MM.1S (cell line): Measurements from ENCODE around the gene SCO1.

Experiments used
- DNase-seq: peaks from one replicate; pipeline ENCODE4 v3.0.0-alpha.2; 2015
- H2AFZ ChIP-seq: fragments of 300-600 bp; sonication (generic); 2 replicates; pipeline ENCODE4 v1.6.0; 2016; ENCODE audit warnings: antibody characterized with exemption, low read length
- H3F3A ChIP-seq: fragments of 300-600 bp; sonication (generic); 2 replicates; pipeline ENCODE4 v1.6.1; 2016; ENCODE audit warnings: mild to moderate bottlenecking, antibody characterized with exemption, low read length, moderate library complexity, mixed read lengths; ENCODE audit not compliant: insufficient read depth
- H3K27ac ChIP-seq: fragments of 300-600 bp; sonication (generic); 2 replicates; pipeline ENCODE4 v1.5.1; 2016; ENCODE audit warnings: mild to moderate bottlenecking, low read length
- H3K27me3 ChIP-seq: fragments of 300-600 bp; sonication (generic); replicated peaks from 2 replicates; pipeline ENCODE4 v1.6.0; 2016; ENCODE audit warnings: low read length; ENCODE audit not compliant: insufficient read depth
- H3K36me3 ChIP-seq: fragments of 300-600 bp; sonication (generic); replicated peaks from 2 replicates; pipeline ENCODE4 v1.6.1; 2016; ENCODE audit warnings: mild to moderate bottlenecking, low read length, mixed read lengths; ENCODE audit not compliant: insufficient read depth
- H3K4me1 ChIP-seq: fragments of 300-600 bp; sonication (generic); 2 replicates; pipeline ENCODE4 v1.6.1; 2016; ENCODE audit warnings: low read length, mixed read lengths
- H3K4me2 ChIP-seq: fragments of 300-600 bp; sonication (generic); 2 replicates; pipeline ENCODE4 v1.6.0; 2016; ENCODE audit warnings: low read depth, low read length
- H3K4me3 ChIP-seq: fragments of 300-600 bp; sonication (generic); 2 replicates; pipeline ENCODE4 v1.5.1; 2016; ENCODE audit warnings: low read length, mixed read lengths
- H3K79me2 ChIP-seq: fragments of 300-600 bp; sonication (generic); 2 replicates; pipeline ENCODE4 v1.6.1; 2016; ENCODE audit warnings: mixed run types, low read length, mixed read lengths
- H3K9ac ChIP-seq: fragments of 300-600 bp; sonication (generic); 2 replicates; pipeline ENCODE4 v1.6.1; 2016; ENCODE audit warnings: low read length, mixed read lengths
- H3K9me2 ChIP-seq: fragments of 300-600 bp; sonication (generic); replicated peaks from 2 replicates; pipeline ENCODE4 v1.6.1; 2016; ENCODE audit warnings: mild to moderate bottlenecking, low read length, mixed read lengths; ENCODE audit not compliant: insufficient read depth
- H3K9me3 ChIP-seq: fragments of 300-600 bp; sonication (generic); replicated peaks from 2 replicates; pipeline ENCODE4 v1.6.1; 2016; ENCODE audit warnings: mild to moderate bottlenecking, low read length, mixed read lengths; ENCODE audit not compliant: insufficient read depth
- H4K20me1 ChIP-seq: fragments of 300-600 bp; sonication (generic); 2 replicates; pipeline ENCODE4 v1.6.1; 2016; ENCODE audit warnings: mild to moderate bottlenecking, low read length, moderate library complexity, mixed read lengths; ENCODE audit not compliant: insufficient read depth
- CTCF ChIP-seq: fragments of 300-600 bp; sonication (generic); IDR thresholded peaks from 2 replicates; pipeline ENCODE4 v1.5.1; 2016; ENCODE audit warnings: antibody characterized with exemption, low read length, mixed read lengths
- EZH2 ChIP-seq: fragments of 300-600 bp; sonication (generic); optimal IDR thresholded peaks from 2 replicates; pipeline ENCODE3; 2017; ENCODE audit warnings: low read depth, mild to moderate bottlenecking, antibody characterized with exemption, low read length, mixed read lengths
- EZH2phosphoT487 ChIP-seq: fragments of 300-600 bp; sonication (generic); IDR thresholded peaks from 2 replicates; pipeline ENCODE4 v1.6.1; 2018; ENCODE audit warnings: antibody characterized with exemption, low read length

SCO1 gene

GRCh38 chr17:10628756-10629155, 68.6 kb downstream of the SCO1 start:
- no peak for DNase-seq
- H3F3A ChIP-seq = peaks cover 6% of the 10 kb centered on the region
- H3K9me2 ChIP-seq = no peaks in the 10 kb centered on the region
- H4K20me1 ChIP-seq = no peaks in the 10 kb centered on the region
- no peaks in the 10 kb centered on the region for H3K27me3 ChIP-seq
- no peak overlapping the region for H3K9ac ChIP-seq
- H3K79me2 ChIP-seq = no peaks in the 10 kb centered on the region
- no peak overlapping the region for H3K4me3 ChIP-seq
- H3K9me3 ChIP-seq = no peaks in the 10 kb centered on the region
- peaks cover 7% of the 10 kb centered on the region for H3K4me1 ChIP-seq
- H3K4me2 ChIP-seq = no peak overlapping the region
- no peaks in the 10 kb centered on the region for H3K36me3 ChIP-seq
- TF ChIP-seq EZH2phosphoT487 (no peak), CTCF (peak; percentile 38), EZH2 (no peak)
- H3K27ac ChIP-seq = no peak overlapping the region
- H2AFZ ChIP-seq = no peak overlapping the region

- Histone ChIP-seq H3K79me2 (no peaks in the 10 kb centered on the region), H3K27ac (no peak overlapping the region), H3K9me3 (no peaks in the 10 kb centered on the region), H3K9me2 (no peaks in the 10 kb centered on the region), H3K4me3 (no peak overlapping the region), H2AFZ (no peak overlapping the region), H3K4me2 (no peak overlapping the region), H3F3A (no peaks in the 10 kb centered on the region), H3K4me1 (no peaks in the 10 kb centered on the region), H3K36me3 (no peaks in the 10 kb centered on the region), H3K9ac (no peak overlapping the region), H4K20me1 (no peaks in the 10 kb centered on the region), H3K27me3 (no peaks in the 10 kb centered on the region; the same call in 1 of the 2 replicates)
- TF ChIP-seq EZH2 (no peak), CTCF (no peak)
- no peak for DNase-seq
These were observed 70.9 kb downstream of the SCO1 start for GRCh38 chr17:10626390-10626789.

- TF ChIP-seq CTCF = no peak
- no peak for TF ChIP-seq EZH2phosphoT487
- no peak for TF ChIP-seq EZH2
- DNase-seq = no peak
- no peak overlapping the region for H3K27ac ChIP-seq
These were observed 72.4 kb downstream of the SCO1 start for GRCh38 chr17:10624969-10625368.

More at GRCh38 chr17:10624969-10625368, 72.4 kb downstream of the SCO1 start:
- Histone ChIP-seq H3K4me3 (no peak overlapping the region), H3K4me1 (no peaks in the 10 kb centered on the region), H3K79me2 (no peaks in the 10 kb centered on the region), H3K4me2 (no peak overlapping the region), H3K9me3 (no peaks in the 10 kb centered on the region), H3F3A (no peaks in the 10 kb centered on the region), H3K27me3 (no peaks in the 10 kb centered on the region; the same call in 1 of the 2 replicates), H3K9me2 (no peaks in the 10 kb centered on the region), H2AFZ (no peak overlapping the region), H4K20me1 (no peaks in the 10 kb centered on the region), H3K9ac (no peak overlapping the region), H3K36me3 (no peaks in the 10 kb centered on the region)
